Bronchial epithelial cell (primary cell): Measurements from ENCODE around the gene RADIL. TPM values are rescaled to one million over a fixed set of nuclear protein-coding genes. Genes with fewer than 3 reads are reported as not detected.

ENCODE experiments used
- DNase-seq: peaks from one replicate; pipeline ENCODE4 v3.0.0-alpha.2; 2010; ENCODE audit warnings: low read depth
- FAIRE-seq: peaks from 2 replicates; lab custom pipeline; 2011; peaks lifted over from hg19 to GRCh38; lab: Jason Lieb, UNC
- H3K27me3 ChIP-seq: 2 replicates; pipeline ENCODE4 v1.5.1; 2011; ENCODE audit warnings: low read length; ENCODE audit not compliant: control insufficient read depth, insufficient read depth
- H3K36me3 ChIP-seq: 2 replicates; pipeline ENCODE4 v1.5.1; 2011; ENCODE audit warnings: low read length; ENCODE audit not compliant: control insufficient read depth, insufficient read depth
- H3K4me3 ChIP-seq: 2 replicates; pipeline ENCODE4 v1.5.1; 2011; ENCODE audit warnings: mild to moderate bottlenecking, low read depth, low read length, control low read depth
- total RNA-seq: library from RNA; depleted of rRNA; stranded (reverse); fragments of >200 nt; gene quantifications from 2 replicates; pipeline ENCODE4 v1.2.1, GENCODE V29; 2014
- TF ChIP-seq, protein P1 (sequence below): IDR thresholded peaks from 2 replicates; pipeline ENCODE4 v1.5.1; 2011; ENCODE audit warnings: mild to moderate bottlenecking, moderate library complexity, low read length, control low read depth, inconsistent platforms; ENCODE audit not compliant: insufficient read depth, severe bottlenecking

RADIL gene
- total RNA-seq, 1 donor from 2014 or later: under 0.01 TPM

DNA sequence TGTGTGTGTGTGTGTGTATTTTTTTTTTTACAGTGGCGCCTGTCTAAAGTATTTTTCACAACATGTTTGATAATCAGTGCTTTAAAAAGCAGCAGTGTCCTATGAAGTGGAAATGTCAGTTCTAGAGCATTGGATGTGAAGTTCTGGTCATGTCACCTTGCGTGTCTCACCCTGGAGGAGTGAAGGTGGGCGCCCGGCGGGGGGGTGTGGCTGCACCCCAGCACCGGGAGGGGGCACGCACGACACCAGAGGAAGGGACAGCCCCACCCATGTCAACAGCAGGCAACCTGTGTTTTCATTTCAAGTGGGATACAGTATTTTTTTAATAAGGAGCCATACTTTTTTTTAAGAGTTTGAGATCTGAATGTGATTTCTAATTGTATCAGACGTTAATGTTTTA, 112.6 kb downstream of the RADIL start:
- Histone ChIP-seq H3K27me3 (no peaks in the 10 kb centered on the region), H3K36me3 (peaks cover 4% of the 10 kb centered on the region), H3K4me3 (no peak overlapping the region)
- TF ChIP-seq, protein P1, sequence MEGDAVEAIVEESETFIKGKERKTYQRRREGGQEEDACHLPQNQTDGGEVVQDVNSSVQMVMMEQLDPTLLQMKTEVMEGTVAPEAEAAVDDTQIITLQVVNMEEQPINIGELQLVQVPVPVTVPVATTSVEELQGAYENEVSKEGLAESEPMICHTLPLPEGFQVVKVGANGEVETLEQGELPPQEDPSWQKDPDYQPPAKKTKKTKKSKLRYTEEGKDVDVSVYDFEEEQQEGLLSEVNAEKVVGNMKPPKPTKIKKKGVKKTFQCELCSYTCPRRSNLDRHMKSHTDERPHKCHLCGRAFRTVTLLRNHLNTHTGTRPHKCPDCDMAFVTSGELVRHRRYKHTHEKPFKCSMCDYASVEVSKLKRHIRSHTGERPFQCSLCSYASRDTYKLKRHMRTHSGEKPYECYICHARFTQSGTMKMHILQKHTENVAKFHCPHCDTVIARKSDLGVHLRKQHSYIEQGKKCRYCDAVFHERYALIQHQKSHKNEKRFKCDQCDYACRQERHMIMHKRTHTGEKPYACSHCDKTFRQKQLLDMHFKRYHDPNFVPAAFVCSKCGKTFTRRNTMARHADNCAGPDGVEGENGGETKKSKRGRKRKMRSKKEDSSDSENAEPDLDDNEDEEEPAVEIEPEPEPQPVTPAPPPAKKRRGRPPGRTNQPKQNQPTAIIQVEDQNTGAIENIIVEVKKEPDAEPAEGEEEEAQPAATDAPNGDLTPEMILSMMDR: no peak
- FAIRE-seq (no peak), DNase-seq (no peak)

DNA sequence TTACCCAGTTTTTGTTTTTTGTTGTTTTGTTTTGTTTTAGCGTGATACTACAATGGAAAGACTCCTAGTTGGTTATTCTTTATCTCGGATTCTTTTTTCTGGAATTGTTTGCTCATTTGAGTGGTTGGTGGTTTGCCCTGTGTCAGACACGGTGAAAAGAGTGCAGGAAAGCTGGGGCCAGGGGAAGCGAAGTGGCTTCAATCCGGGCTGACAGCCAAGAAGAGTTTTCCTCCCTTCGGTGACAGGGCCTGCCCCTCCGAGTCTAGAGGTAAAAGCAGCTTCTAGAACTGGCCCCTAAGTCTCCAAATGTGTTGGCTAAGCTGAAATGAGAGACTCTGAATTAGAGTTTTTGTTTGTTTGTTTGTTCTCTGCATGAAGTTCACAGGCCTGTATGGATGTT, 113.8 kb downstream of the RADIL start:
- no peaks in the 10 kb centered on the region for H3K27me3 ChIP-seq
- DNase-seq (no peak), FAIRE-seq (no peak)
- no peak overlapping the region for H3K4me3 ChIP-seq
- TF ChIP-seq, protein P1: no peak
- H3K36me3 ChIP-seq: peaks cover 4% of the 10 kb centered on the region

DNA sequence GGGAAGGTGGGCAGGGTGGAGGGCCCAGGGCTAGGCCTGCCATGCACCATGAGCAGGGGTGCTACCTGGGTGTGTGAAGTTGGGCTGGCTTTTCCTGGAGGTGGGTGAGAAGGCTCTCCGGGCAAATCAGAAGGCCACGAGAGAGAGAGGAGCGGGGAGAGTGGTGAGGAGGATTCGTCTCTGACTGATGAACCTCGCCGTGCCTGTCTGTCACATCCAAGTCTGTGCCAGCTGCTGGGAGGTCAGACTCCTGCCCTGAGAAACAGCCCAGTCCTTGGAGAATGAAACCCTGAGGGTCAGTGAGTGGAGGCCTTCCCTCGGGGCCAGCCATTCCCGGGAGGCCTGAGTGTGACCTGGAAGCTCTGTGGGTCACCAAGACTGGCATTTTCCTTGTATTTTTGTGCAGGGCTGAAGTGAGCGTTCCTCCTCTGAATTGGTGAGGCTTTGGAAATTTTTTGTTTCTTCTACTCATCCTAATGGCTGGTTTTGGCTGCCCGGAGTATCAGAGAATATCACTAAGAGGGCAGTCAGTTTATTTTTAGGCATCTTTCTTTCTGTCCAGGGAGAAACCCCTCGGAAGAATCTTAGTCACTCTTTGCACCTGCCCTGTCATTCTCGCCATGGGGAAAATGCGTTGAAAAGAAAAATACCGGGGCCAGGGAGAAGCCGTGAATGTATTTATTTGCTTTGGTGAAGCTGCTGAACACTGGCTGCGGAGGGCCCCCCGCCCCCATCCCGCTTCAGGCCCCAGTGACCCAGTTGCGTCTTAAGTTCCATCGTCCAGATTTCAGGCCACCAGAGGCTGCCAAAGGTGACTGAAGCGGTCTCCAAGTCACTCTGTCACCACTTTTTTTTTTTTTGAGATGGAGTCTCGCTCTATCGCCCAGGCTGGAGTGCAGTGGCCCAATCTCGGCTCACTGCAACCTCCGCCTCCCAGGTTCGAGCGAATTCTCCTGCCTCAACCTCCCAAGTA, 114.6 kb downstream of the RADIL start:
- H3K27me3 ChIP-seq: no peaks in the 10 kb centered on the region
- H3K36me3 ChIP-seq: peaks cover 4% of the 10 kb centered on the region
- H3K4me3 ChIP-seq: no peak overlapping the region
- no peak for DNase-seq
- no peak for FAIRE-seq
- TF ChIP-seq, protein P1: no peak

DNA sequence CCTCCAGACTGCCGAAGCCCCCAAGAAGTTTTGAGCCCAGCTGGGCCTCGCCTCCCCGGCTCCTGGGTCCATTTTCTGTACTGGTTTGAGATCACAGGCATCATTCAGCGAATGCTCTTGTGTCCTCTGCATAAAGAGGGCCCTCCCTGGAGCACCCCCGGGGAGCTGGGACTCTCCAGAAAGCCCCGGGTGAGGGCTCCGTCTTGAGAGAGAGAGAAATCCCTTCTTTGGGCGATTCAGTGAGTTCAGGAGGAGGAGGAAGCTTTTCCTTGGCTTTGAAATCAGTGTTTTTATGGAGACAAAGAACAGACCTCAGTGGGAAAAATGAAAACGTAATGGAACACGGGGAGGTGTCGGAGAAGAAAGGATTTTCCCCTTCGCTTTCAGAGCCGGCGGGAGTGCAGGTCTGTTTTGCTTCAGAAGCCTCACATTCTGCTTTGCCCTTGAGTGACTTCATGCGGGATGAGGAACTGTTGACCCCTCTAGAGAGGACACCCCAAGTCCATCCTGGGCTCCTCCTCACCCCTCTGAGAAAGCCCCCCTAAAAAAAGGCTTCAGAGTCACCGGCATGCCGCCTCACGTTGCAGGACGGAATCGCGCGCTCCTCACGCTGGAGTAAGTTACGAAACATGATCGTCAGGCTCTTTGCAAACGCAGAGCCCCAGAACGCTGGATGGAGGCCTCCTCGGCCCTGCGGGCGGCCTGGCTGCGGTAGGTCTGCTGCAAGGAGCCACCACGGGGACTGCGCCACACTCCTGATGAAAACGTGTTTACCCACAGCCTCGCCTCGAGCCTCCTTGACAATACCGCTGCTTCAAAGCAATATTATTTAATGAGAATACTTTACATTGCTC, 116.6 kb downstream of the RADIL start:
- Histone ChIP-seq H3K4me3 (no peak overlapping the region), H3K36me3 (peaks cover 10% of the 10 kb centered on the region), H3K27me3 (no peaks in the 10 kb centered on the region)
- DNase-seq (no peak), FAIRE-seq (peak; percentile 43)
- TF ChIP-seq, protein P1: no peak

DNA sequence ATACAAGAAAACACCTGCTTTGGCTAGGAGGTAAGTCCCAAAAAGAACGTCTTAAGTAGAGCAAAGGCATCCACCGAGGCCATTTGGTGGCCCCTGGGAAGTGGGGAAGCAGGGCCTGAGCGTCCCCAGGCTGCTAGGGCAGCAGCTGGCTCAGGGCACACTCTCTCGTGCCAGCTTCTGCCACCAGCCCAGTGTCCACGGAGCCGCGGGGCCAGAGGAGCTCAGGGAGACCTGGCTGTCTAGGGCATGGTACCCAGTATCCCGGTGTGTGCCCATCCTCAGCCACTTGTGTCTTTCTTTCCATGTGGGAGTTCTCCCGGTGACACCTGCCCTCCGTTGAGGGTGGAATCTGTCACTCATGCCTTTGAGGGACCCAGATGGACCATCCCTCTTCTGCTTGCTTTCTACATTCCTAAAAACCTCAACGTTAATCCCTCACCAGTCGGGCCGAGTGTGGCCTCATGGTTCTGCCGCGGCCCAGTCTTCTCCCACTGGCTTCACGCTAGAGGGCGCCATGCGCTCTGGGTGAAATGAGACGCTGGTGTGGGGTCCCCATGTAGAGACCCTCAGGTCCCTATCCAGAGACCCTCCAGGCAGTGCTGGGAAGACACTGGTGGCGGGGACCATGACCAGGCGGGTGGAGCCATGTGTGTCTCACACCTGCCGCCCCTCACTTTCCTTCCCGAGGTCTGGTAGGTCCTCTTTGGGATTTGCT, 117.6 kb downstream of the RADIL start:
- Histone ChIP-seq H3K4me3 (no peak overlapping the region), H3K27me3 (no peaks in the 10 kb centered on the region), H3K36me3 (peaks cover 16% of the 10 kb centered on the region)
- no peak for FAIRE-seq
- TF ChIP-seq, protein P1: peak; percentile 27
- no peak for DNase-seq
